Measurements from ENCODE around the gene PTTG1IP. TPM values are rescaled to one million over a fixed set of nuclear protein-coding genes. Genes with fewer than 3 reads are reported as not detected.
A peak's percentile ranks its signal among the peaks of the same experiment; 100 is the strongest.

The PTTG1IP gene
- total and polyA plus RNA-seq, 2 of the 13 experiments (the other 11 are each of a cell fraction or from before 2014, with no cell fraction given) = 161 to 700 TPM

- TF ChIP-seq CCDC6 (CRISPR knock-in tag; IDR thresholded peaks at IDR 0.05) = no peak
- TF ChIP-seq ZFY (CRISPR knock-in tag; IDR thresholded peaks at IDR 0.05) = peak; percentile 9; the same call in 1 of the 2 replicates
- peak; percentile 55 for TF ChIP-seq TFE3 (CRISPR knock-in tag; IDR thresholded peaks at IDR 0.05)
- TF ChIP-seq SRY (CRISPR knock-in tag; IDR thresholded peaks at IDR 0.05) = no peak
- no peak for TF ChIP-seq GZF1 (CRISPR knock-in tag; IDR thresholded peaks at IDR 0.05)
- TF ChIP-seq SPEN (CRISPR knock-in tag; IDR thresholded peaks at IDR 0.05; ENCODE audit: low read depth) = peak; percentile 34; the same call in 1 of the 2 replicates
- peak; percentile 34; the same call in 1 of the 2 replicates for TF ChIP-seq ARID4A (CRISPR knock-in tag; IDR thresholded peaks at IDR 0.05; ENCODE audit: borderline replicate concordance)
- TF ChIP-seq, protein P1, sequence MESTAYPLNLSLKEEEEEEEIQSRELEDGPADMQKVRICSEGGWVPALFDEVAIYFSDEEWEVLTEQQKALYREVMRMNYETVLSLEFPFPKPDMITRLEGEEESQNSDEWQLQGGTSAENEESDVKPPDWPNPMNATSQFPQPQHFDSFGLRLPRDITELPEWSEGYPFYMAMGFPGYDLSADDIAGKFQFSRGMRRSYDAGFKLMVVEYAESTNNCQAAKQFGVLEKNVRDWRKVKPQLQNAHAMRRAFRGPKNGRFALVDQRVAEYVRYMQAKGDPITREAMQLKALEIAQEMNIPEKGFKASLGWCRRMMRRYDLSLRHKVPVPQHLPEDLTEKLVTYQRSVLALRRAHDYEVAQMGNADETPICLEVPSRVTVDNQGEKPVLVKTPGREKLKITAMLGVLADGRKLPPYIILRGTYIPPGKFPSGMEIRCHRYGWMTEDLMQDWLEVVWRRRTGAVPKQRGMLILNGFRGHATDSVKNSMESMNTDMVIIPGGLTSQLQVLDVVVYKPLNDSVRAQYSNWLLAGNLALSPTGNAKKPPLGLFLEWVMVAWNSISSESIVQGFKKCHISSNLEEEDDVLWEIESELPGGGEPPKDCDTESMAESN (CRISPR knock-in tag; conservative IDR thresholded peaks at IDR 0.05) = peak; percentile 73; the same call in 1 of the 2 replicates
- no peak for TF ChIP-seq ZNF296 (CRISPR knock-in tag; conservative IDR thresholded peaks at IDR 0.05)
- TF ChIP-seq ARID5B (CRISPR knock-in tag; IDR thresholded peaks at IDR 0.05) = peak; percentile 16; the same call in 1 of the 2 replicates
- peak; percentile 96; the same call in 1 of the 2 replicates for TF ChIP-seq THRA (CRISPR knock-in tag; IDR thresholded peaks at IDR 0.05; ENCODE audit: borderline replicate concordance)
- TF ChIP-seq ZC3H4 (CRISPR knock-in tag; IDR thresholded peaks at IDR 0.05; ENCODE audit: borderline replicate concordance) = no peak
- no peak for TF ChIP-seq ZNF558 (CRISPR knock-in tag; IDR thresholded peaks at IDR 0.05; ENCODE audit: borderline replicate concordance)
These were observed 36.6 kb downstream of the PTTG1IP start (continued) for GRCh38 chr21:44836666-44837471.

Measured in HepG2 (cell line).